ENCODE measurements around the gene ABLIM3. TPM values are rescaled to one million over a fixed set of nuclear protein-coding genes. Genes with fewer than 3 reads are reported as not detected.

Gene ABLIM3
- total RNA-seq, 1 donor from 2014 or later: 87.7 TPM

GRCh38 chr5:149215478-149216090 lies 74.3 kb downstream of the ABLIM3 start:
- ATAC-seq (peak; percentile 6), DNase-seq (ENCODE audit: low spot score) (no peak)

- DNase-seq (ENCODE audit: low spot score) (no peak), ATAC-seq (no peak)
These were observed 75.2 kb downstream of the ABLIM3 start for GRCh38 chr5:149216496-149216895.

GRCh38 chr5:149217096-149217802 lies 76.0 kb downstream of the ABLIM3 start:
- DNase-seq (ENCODE audit: low spot score) (no peak), ATAC-seq (no peak)

- no peak for ATAC-seq
- DNase-seq (ENCODE audit: low spot score): no peak
These were observed 76.5 kb downstream of the ABLIM3 start for GRCh38 chr5:149217803-149218155.

- peak; percentile 66 for ATAC-seq
- DNase-seq (ENCODE audit: low spot score): no peak
These were observed 78.3 kb downstream of the ABLIM3 start for GRCh38 chr5:149219584-149219983.

- DNase-seq (ENCODE audit: low spot score): no peak
- peak; percentile 84 for ATAC-seq
These were observed 79.5 kb downstream of the ABLIM3 start for GRCh38 chr5:149220750-149221149.

- ATAC-seq (peak; percentile 16), DNase-seq (ENCODE audit: low spot score) (no peak)
These were observed 80.0 kb downstream of the ABLIM3 start for GRCh38 chr5:149221326-149221725.

GRCh38 chr5:149221731-149222342 lies 80.5 kb downstream of the ABLIM3 start:
- ATAC-seq (no peak), DNase-seq (ENCODE audit: low spot score) (no peak)

GRCh38 chr5:149223081-149223848 lies 82.0 kb downstream of the ABLIM3 start:
- DNase-seq (ENCODE audit: low spot score): no peak
- ATAC-seq: no peak

GRCh38 chr5:149224282-149224681 lies 83.0 kb downstream of the ABLIM3 start:
- DNase-seq (ENCODE audit: low spot score) (no peak), ATAC-seq (no peak)

- ATAC-seq (no peak), DNase-seq (ENCODE audit: low spot score) (no peak)
These were observed 86.0 kb downstream of the ABLIM3 start for GRCh38 chr5:149227168-149227826.

GRCh38 chr5:149228618-149229297 lies 87.5 kb downstream of the ABLIM3 start:
- ATAC-seq: peak; percentile 93
- no peak for DNase-seq (ENCODE audit: low spot score)

- DNase-seq (ENCODE audit: low spot score) (no peak), ATAC-seq (no peak)
These were observed 88.1 kb downstream of the ABLIM3 start for GRCh38 chr5:149229298-149229937.

- DNase-seq (ENCODE audit: low spot score) (no peak), ATAC-seq (peak; percentile 74)
These were observed 94.5 kb downstream of the ABLIM3 start for GRCh38 chr5:149235841-149236240.

GRCh38 chr5:149237662-149238061 lies 96.4 kb downstream of the ABLIM3 start:
- no peak for ATAC-seq
- DNase-seq (ENCODE audit: low spot score): no peak

GRCh38 chr5:149238540-149238939 lies 97.2 kb downstream of the ABLIM3 start:
- ATAC-seq (peak; percentile 10), DNase-seq (ENCODE audit: low spot score) (no peak)

GRCh38 chr5:149239917-149240316 lies 98.6 kb downstream of the ABLIM3 start:
- ATAC-seq (no peak), DNase-seq (ENCODE audit: low spot score) (no peak)

GRCh38 chr5:149240354-149240998 lies 99.2 kb downstream of the ABLIM3 start:
- no peak for DNase-seq (ENCODE audit: low spot score)
- no peak for ATAC-seq

GRCh38 chr5:149242339-149242738 lies 101.0 kb downstream of the ABLIM3 start:
- no peak for ATAC-seq
- no peak for DNase-seq (ENCODE audit: low spot score)

Measured in left lobe of liver (tissue), 2 donors.